ENCODE results near the gene MPEG1. TPM values are rescaled to one million over a fixed set of nuclear protein-coding genes. Genes with fewer than 3 reads are reported as not detected.
A peak's percentile ranks its signal among the peaks of the same experiment; 100 is the strongest.

The MPEG1 gene
- total RNA-seq, 1 donor from 2014 or later, result 4.3 TPM

DNA sequence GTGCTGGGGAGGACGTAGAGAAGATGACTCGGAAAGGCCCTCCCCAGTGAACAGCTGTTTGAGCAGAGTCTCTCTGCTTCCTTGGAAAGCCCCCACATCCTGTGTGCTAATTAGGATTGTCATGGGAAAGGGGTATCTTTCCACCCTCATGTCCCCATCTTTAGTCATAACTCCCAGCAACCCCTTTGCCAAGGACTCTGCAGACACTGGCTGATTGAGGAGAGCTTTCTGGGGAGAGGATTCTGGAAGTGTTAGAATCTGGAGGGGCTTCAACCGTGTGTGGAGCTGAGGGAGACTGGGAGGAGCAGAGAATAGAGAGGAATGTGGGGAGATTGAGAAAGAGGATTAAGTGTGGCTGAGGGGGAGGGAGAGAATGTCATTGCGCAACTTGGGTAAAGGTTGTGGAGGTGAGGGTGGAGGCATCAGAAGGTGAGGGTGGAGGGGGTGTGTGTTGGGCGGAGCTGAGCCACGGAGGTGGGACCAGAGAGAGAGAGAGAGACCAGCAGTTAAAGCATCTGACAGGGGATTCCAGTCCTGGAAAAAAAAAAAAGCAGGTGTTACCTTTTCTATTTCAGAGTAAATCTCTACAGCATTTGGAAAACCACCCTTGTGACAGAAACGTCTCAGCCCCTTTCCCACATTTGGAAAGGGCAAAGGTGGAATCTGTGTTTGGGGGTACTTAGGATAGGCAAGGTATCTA, 38.6 kb downstream of the MPEG1 start:
- intact Hi-C loops (cut with DNase I), result loop anchor here (5.0 kb wide), 1 partner anchor 258 kb away; no protein-coding TSS in a partner anchor
- DNase-seq (ENCODE audit: low spot score), result no peak

DNA sequence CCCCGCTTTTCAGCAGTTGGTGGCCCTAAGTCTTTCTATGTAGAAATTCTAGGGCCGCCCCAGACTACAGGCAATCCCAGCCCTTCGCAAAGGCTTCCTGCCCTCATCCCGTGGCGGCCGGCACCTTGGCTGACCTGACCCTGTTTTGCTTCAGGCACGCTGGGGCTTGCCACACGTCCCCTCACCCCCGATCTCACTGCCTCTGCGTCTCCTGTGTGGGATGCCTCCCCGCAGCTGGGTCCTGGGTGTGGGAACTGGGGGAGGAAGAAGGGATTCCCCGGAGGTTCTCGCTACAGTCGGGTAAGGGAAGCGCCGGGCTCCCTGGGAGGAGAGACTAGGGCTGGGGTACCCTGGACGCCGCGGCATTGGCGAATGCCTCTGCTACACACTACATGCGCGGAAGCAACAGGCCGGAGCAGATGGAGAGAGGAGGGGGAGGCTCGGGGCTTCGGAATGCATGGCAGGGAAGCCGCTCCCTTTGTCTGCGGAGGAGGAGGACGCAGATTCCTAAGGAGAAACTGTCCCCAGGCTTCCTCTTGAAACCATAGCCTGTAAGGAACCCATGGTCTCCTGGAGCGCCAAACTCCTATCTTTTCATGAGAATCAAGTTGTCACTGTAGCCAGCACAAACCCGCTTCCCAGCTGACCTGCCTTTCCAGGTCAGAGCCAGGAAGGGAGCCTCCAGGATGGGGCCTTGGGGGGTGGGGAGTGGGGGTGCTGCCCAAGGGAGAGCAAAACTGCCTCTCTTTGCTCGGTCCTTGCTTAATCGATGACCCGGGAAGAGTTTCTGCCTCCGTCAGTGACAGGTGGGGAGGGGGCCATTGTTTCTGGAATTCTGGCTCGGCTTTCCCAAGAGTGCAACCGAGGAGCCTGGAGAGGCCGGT, 39.4 kb downstream of the MPEG1 start:
- DNase-seq (ENCODE audit: low spot score), result no peak
- intact Hi-C loops (cut with DNase I), result loop anchor here (5.0 kb wide), 1 partner anchor 259 kb away; no protein-coding TSS in a partner anchor

DNA sequence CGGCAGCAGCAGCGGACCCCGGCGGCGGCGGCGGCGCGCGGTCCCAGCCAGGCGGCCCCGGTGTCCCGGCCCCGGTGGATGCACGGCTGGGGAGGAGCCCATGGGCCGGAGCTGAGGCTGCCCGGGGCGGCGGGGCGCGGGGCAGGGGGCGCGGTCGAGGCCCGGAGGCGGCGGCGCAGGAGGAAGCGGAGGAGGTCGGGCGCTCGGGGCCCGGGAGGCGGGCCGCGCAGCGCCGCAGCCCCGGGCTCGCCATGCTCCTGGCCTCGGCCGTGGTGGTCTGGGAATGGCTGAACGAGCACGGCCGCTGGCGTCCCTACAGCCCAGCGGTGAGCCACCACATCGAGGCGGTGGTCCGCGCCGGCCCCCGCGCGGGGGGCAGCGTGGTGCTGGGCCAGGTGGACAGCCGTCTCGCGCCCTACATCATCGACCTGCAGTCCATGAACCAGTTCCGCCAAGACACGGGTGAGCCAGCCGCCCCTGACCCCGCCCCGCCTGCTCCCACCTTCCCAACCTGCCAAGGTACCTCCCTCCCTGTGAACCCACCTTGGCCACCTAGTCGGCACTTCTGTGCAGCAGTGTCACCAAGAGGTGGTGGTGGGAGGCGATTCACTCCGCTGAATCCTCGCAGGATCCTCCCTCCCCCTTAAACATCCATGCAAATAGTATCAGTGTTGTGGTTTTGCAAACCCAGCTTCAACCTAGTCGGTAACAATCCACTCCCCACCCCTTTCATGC, 40.2 kb downstream of the MPEG1 start:
- intact Hi-C loops (cut with DNase I), result loop anchor here (5.0 kb wide), 1 partner anchor 260 kb away; no protein-coding TSS in a partner anchor
- DNase-seq (ENCODE audit: low spot score), result no peak

GRCh38 chr11:59171508-59172322, 41.0 kb downstream of the MPEG1 start, which contains the start of gene DTX4:
Gene DTX4, plus strand, starts transcription at chr11:59172132. Its CDS starts 464 bp downstream, at chr11:59172596.
- peak; percentile 96 for DNase-seq (ENCODE audit: low spot score)
- intact Hi-C loops (cut with DNase I), result loop anchor here (1.0 to 5.0 kb wide), 3 partner anchors 37 to 261 kb away; no protein-coding TSS in a partner anchor

- DNase-seq (ENCODE audit: low spot score), result no peak
- intact Hi-C loops (cut with DNase I), result no loop called here
Observed at GRCh38 chr11:59164028-59164427, 48.7 kb downstream of the MPEG1 start.

Other genes with a start within 250 kb of the MPEG1 start
- gene GLYATL1B, start 126.6 kb downstream of the MPEG1 start, total RNA-seq, result not detected
- gene FAM111B, start 105.7 kb downstream of the MPEG1 start, total RNA-seq, result not detected
- 7.3 TPM for gene FAM111A, start 70.1 kb downstream of the MPEG1 start, total RNA-seq
- 1.5 TPM for gene DTX4, start 40.8 kb downstream of the MPEG1 start, total RNA-seq
- not detected for gene OR5AN1, start 146.0 kb upstream of the MPEG1 start, total RNA-seq
- not detected for gene OR5A2, start 213.5 kb upstream of the MPEG1 start, total RNA-seq
- not detected for gene OR5A1, start 223.5 kb upstream of the MPEG1 start, total RNA-seq
- gene OR4D6, start 244.0 kb upstream of the MPEG1 start, total RNA-seq, result not detected

Measured in cardiac septum (tissue), 1 donor.